ENCODE data around the gene ABCC9. TPM values are rescaled to one million over a fixed set of nuclear protein-coding genes. Genes with fewer than 3 reads are reported as not detected.

ABCC9 gene
- total and polyA plus RNA-seq, 10 donors = 0.42 to 21.8 (median 14.2) TPM

DNA sequence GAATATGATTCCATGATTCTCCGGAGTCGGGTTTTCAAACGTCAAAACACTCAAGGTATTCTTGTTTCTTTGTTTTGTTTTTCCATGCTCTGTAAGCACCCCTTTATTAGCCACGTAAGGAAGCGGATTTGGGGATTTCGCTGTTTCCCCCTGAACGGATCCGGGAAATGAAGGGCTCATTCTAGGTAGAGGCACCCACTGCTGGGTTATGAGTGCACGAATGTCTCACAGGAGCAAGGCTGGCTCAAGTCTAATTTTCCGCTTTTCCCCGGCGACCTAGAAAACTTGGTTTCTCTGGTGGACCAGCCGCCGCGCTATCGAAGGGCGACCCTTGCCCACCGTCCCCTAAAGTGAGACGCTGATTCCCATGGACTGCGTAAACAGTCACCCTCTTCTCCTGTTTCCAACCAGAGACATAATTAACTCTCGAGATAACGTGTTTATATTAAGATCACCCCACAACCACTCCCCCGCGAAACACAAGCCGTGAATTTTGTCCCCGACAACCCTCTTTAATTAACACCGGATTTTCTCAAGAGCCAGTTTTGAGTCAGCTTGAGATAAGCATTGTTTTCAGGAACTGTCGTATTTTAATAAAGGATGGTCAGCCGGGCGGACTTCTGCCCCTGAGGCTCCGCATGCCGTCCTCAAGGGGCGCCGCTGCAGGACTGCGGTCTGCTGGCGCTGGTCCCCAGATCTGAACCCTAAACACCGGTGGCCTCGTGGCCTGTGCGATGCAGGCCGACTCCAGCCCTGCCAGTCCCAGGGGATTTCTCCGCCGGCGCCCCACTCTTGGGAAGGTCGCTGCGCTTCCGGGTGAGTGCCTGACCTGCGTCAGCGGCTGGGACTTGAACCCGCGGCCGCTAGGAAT lies 515 bp upstream of the ABCC9 start:
- intact Hi-C loops (cut with DNase I; ENCODE audit: low total_unique reads) = no loop called here
- Histone ChIP-seq H3K36me3 (no peaks in the 10 kb centered on the region), H3K27ac (peak overlapping the region in 7 of 8 donors; percentile 37 to 71 (median 68)), H3K27me3 (replicated peaks in 1 of 7) (peaks cover 0 to 60% (median 42%) of the 10 kb centered on the region in 7 donors), H3K4me3 (peak overlapping the region in 7 of 8 donors; percentile 6 to 56 (median 22)), H3K9me3 (peaks cover 2 to 21% (median 14%) of the 10 kb centered on the region in 8 donors), H3K4me1 (peaks cover 0 to 17% (median 5%) of the 10 kb centered on the region in 6 donors)
- 6 to 11% (median 7%) methylated on average over 47 to 51 of the region's 51 CpGs for WGBS, 5 donors
- DNase-seq = peak; percentile 72
- TF ChIP-seq POLR2AphosphoS5 (IDR thresholded peaks at IDR 0.05) = peak in 2 of 3 donors; percentile 51 to 69
- no peak for TF ChIP-seq POLR2A (IDR thresholded peaks at IDR 0.05)
- TF ChIP-seq, protein P1, sequence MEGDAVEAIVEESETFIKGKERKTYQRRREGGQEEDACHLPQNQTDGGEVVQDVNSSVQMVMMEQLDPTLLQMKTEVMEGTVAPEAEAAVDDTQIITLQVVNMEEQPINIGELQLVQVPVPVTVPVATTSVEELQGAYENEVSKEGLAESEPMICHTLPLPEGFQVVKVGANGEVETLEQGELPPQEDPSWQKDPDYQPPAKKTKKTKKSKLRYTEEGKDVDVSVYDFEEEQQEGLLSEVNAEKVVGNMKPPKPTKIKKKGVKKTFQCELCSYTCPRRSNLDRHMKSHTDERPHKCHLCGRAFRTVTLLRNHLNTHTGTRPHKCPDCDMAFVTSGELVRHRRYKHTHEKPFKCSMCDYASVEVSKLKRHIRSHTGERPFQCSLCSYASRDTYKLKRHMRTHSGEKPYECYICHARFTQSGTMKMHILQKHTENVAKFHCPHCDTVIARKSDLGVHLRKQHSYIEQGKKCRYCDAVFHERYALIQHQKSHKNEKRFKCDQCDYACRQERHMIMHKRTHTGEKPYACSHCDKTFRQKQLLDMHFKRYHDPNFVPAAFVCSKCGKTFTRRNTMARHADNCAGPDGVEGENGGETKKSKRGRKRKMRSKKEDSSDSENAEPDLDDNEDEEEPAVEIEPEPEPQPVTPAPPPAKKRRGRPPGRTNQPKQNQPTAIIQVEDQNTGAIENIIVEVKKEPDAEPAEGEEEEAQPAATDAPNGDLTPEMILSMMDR (IDR thresholded peaks at IDR 0.05 in 8 of 11, conservative IDR thresholded peaks at IDR 0.05 in 3 of 11) = peak in 6 of 11 experiments; percentile 15 to 34 (median 26)

DNA sequence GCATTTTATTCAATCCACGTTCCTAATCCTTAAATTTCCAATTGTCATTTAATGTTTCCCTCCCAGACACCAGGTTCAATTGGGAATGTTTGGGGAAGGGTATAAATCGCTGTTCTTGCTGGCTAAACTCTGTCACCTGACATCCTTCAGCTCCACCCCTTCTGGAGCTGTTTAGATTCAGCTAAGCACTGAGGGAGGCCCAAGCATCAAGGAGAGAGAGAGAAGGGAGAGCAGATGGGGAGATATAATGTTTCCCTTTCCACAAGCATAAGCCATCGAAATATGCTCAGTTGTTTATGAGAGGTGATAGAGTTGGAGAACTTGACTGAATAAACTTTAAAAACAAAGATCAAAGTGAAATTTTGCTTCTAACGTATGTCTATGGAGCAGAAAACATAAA lies 1.8 kb downstream of the ABCC9 start:
- intact Hi-C loops (cut with DNase I; ENCODE audit: low total_unique reads) = no loop called here
- TF ChIP-seq POLR2AphosphoS5 (IDR thresholded peaks at IDR 0.05) = no peak
- TF ChIP-seq POLR2A (IDR thresholded peaks at IDR 0.05) = no peak
- Histone ChIP-seq H3K27ac (peak overlapping the region in 1 of 8 donors; percentile 71), H3K36me3 (no peaks in the 10 kb centered on the region), H3K27me3 (replicated peaks in 1 of 7) (peaks cover 0 to 61% (median 42%) of the 10 kb centered on the region in 7 donors), H3K4me1 (peaks cover 0 to 17% (median 5%) of the 10 kb centered on the region in 6 donors), H3K9me3 (peaks cover 0 to 6% (median 0%) of the 10 kb centered on the region in 8 donors), H3K4me3 (peak overlapping the region in 2 of 8 donors; percentile 37 to 56)
- no peak for DNase-seq
- 56 to 81% (median 59%) methylated on average over 4 of the region's 4 CpGs for WGBS, 5 donors

DNA sequence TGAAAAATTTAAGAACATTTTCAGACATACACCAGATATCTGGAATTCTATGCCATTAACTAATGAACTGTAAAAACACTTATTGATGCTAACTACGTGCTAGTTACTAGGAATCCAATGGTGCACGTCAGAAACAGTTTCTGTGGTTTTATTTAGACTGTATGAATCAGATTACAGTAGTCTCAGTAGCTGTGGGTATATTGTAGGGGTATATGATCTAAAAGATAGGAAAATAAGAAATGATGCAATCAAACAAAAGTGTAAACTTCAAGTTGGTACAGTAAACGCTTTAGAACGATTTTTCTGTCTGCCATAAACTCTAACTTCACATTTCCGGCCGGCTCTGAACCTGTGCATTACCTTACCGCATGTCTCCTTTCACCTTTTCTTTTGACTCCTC lies 2.3 kb downstream of the ABCC9 start:
- Histone ChIP-seq H3K27ac (no peak overlapping the region), H3K36me3 (no peaks in the 10 kb centered on the region), H3K4me1 (peaks cover 0 to 17% (median 5%) of the 10 kb centered on the region in 6 donors), H3K27me3 (replicated peaks in 1 of 7) (peaks cover 0 to 61% (median 42%) of the 10 kb centered on the region in 7 donors), H3K4me3 (peak overlapping the region in 2 of 8 donors; percentile 11 to 56), H3K9me3 (peaks cover 0 to 5% (median 0%) of the 10 kb centered on the region in 8 donors)
- intact Hi-C loops (cut with DNase I; ENCODE audit: low total_unique reads) = no loop called here
- 77 to 90% (median 80%) methylated on average over 7 of the region's 7 CpGs for WGBS, 5 donors
- DNase-seq = no peak
- TF ChIP-seq, protein P1 (IDR thresholded peaks at IDR 0.05 in 8 of 11, conservative IDR thresholded peaks at IDR 0.05 in 3 of 11) = no peak
- TF ChIP-seq POLR2AphosphoS5 (IDR thresholded peaks at IDR 0.05) = no peak
- TF ChIP-seq POLR2A (IDR thresholded peaks at IDR 0.05) = no peak

DNA sequence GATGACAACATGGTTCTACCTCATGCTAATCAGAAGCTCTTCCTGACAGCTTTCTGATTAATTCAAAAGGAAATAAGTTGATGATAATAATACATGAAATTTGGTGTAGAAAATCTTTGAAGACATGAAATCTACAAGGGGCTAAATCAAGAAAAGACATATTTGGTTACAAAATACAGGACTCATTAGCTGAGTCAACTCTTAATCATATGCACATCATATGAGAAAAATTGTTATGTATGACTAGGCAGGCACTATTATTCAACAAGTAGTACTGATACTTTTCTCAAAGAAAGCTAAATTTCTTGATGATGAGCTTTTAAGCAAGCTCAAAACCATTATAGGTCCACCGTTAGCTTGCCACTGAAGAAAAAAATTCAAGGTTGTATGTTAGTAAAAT lies 7.1 kb downstream of the ABCC9 start:
- Histone ChIP-seq H3K36me3 (no peaks in the 10 kb centered on the region), H3K27ac (no peak overlapping the region), H3K9me3 (no peaks in the 10 kb centered on the region), H3K27me3 (replicated peaks in 1 of 7) (peaks cover 0 to 23% (median 8%) of the 10 kb centered on the region in 7 donors), H3K4me1 (no peaks in the 10 kb centered on the region), H3K4me3 (no peak overlapping the region)
- TF ChIP-seq, protein P1 (IDR thresholded peaks at IDR 0.05 in 8 of 11, conservative IDR thresholded peaks at IDR 0.05 in 3 of 11) = no peak
- no peak for TF ChIP-seq POLR2A (IDR thresholded peaks at IDR 0.05)
- TF ChIP-seq POLR2AphosphoS5 (IDR thresholded peaks at IDR 0.05) = no peak
- WGBS, 5 donors = 81 to 94% (median 86%) methylated on average over 1 of the region's 1 CpG
- intact Hi-C loops (cut with DNase I; ENCODE audit: low total_unique reads) = no loop called here
- DNase-seq = no peak

All from spleen (tissue), 11 donors.